SK-N-SH (cell line): Measurements from ENCODE around the gene ARHGAP44. TPM values are rescaled to one million over a fixed set of nuclear protein-coding genes. Genes with fewer than 3 reads are reported as not detected.

Source experiments
- CTCF ChIA-PET: fragments of 300-600, 350-600 bp; formaldehyde crosslinking; extraction: SDS; loops from one replicate; lab custom pipeline; 2021; lab: Yijun Ruan, JAX
- POLR2A ChIA-PET: fragments of 350-600 bp; sonication (Branson Sonifier 250); formaldehyde crosslinking; extraction: SDS; loops from one replicate; lab custom pipeline; 2020; ENCODE audit warnings: antibody characterized with exemption, inconsistent platforms; lab: Yijun Ruan, JAX
- DNase-seq: peaks from one replicate; pipeline ENCODE4 v3.0.0; 2012
- H2AFZ ChIP-seq: fragments of 200-600 bp; sonication (generic); 2 replicates; pipeline ENCODE4 v1.8.1; 2016; ENCODE audit warnings: antibody characterized with exemption, mild to moderate bottlenecking, low read depth
- H3F3A ChIP-seq: fragments of 200-600 bp; sonication (generic); replicated peaks from 2 replicates; pipeline ENCODE3; 2016; ENCODE audit warnings: antibody characterized with exemption, mild to moderate bottlenecking; ENCODE audit not compliant: insufficient read depth
- H3K27ac ChIP-seq, 2 experiments: fragments of 200-500 bp in 1 of 2; fragments of 200-600 bp in 1 of 2; sonication (Bioruptor generic) in 1 of 2; sonication (generic), shearing (Covaris generic) in 1 of 2; 2 replicates each; pipeline versions ENCODE4 v1.5.1 to v1.6.1; 2014 to 2016; ENCODE audit warnings: low read depth in 2 of 2, inconsistent platforms in 1 of 2, low read length in 1 of 2, mild to moderate bottlenecking in 1 of 2, mixed read lengths in 1 of 2
- H3K27me3 ChIP-seq: fragments of 200-600 bp; sonication (generic), shearing (Covaris generic); 2 replicates; pipeline ENCODE4 v1.6.1; 2016; ENCODE audit warnings: mixed run types; ENCODE audit not compliant: insufficient read depth
- H3K36me3 ChIP-seq, 2 experiments: fragments of 200-500 bp in 1 of 2; fragments of 200-600 bp in 1 of 2; sonication (Bioruptor generic) in 1 of 2; sonication (generic) in 1 of 2; replicated peaks in 1 of 2; 2 replicates each; pipeline versions ENCODE3 to v1.5.1; 2014 to 2016; ENCODE audit warnings: low read length in 1 of 2, mild to moderate bottlenecking in 1 of 2; ENCODE audit not compliant: insufficient read depth in 2 of 2, control insufficient read depth in 1 of 2
- H3K4me1 ChIP-seq, 2 experiments: fragments of 200-500 bp in 1 of 2; fragments of 200-600 bp in 1 of 2; sonication (Bioruptor generic) in 1 of 2; sonication (generic), shearing (Covaris generic) in 1 of 2; 2 replicates each; pipeline versions ENCODE4 v1.5.1 to v1.6.1; 2014 to 2016; ENCODE audit warnings: low read depth in 1 of 2, low read length in 1 of 2, mixed run types in 1 of 2; ENCODE audit not compliant: insufficient read depth in 2 of 2, control insufficient read depth in 1 of 2
- H3K4me2 ChIP-seq: fragments of 200-600 bp; sonication (generic), shearing (Covaris generic); 2 replicates; pipeline ENCODE4 v1.6.1; 2017; ENCODE audit warnings: mixed run types
- H3K4me3 ChIP-seq, 2 experiments: fragments of 200-500 bp in 1 of 2; fragments of 200-600 bp in 1 of 2; sonication (Bioruptor generic) in 1 of 2; sonication (generic), shearing (Covaris generic) in 1 of 2; 2 replicates each; pipeline versions ENCODE4 v1.5.1 to v1.8.1; 2014 to 2016; ENCODE audit warnings: low read depth in 2 of 2, inconsistent platforms in 1 of 2, low read length in 1 of 2, mild to moderate bottlenecking in 1 of 2, mixed read lengths in 1 of 2, moderate library complexity in 1 of 2
- H3K79me2 ChIP-seq: fragments of 200-600 bp; sonication (generic); 2 replicates; pipeline ENCODE4 v1.8.1; 2017; ENCODE audit warnings: mild to moderate bottlenecking; ENCODE audit not compliant: insufficient read depth
- H3K9ac ChIP-seq: fragments of 200-600 bp; sonication (generic); 2 replicates; pipeline ENCODE4 v1.6.1; 2017; ENCODE audit warnings: mixed run types
- H3K9me2 ChIP-seq: fragments of 200-600 bp; sonication (generic); 2 replicates; pipeline ENCODE4 v1.6.1; 2017; ENCODE audit warnings: mixed run types
- H3K9me3 ChIP-seq: fragments of 200-600 bp; sonication (generic); 2 replicates; pipeline ENCODE4 v1.6.1; 2017; ENCODE audit warnings: mixed run types, mild to moderate bottlenecking, moderate library complexity
- H4K20me1 ChIP-seq: fragments of 200-600 bp; sonication (generic); 2 replicates; pipeline ENCODE4 v1.6.1; 2017; ENCODE audit warnings: mild to moderate bottlenecking, mixed run types; ENCODE audit not compliant: insufficient read depth
- ELF1 ChIP-seq: IDR thresholded peaks from 2 replicates; pipeline ENCODE4 v1.4.0; 2012
- EP300 ChIP-seq, 2 experiments: IDR thresholded peaks; 2 replicates each; pipeline versions ENCODE4 v1.4.0 to v1.6.1; 2012; ENCODE audit warnings: borderline replicate concordance in 1 of 2, low read depth in 1 of 2, low read length in 1 of 2
- FOXM1 ChIP-seq: IDR thresholded peaks from 2 replicates; pipeline ENCODE4 v1.4.0; 2012; ENCODE audit warnings: low read depth, mild to moderate bottlenecking
- GABPA ChIP-seq: IDR thresholded peaks from 2 replicates; pipeline ENCODE4 v1.4.0; 2012; ENCODE audit warnings: low read depth, mild to moderate bottlenecking
- JUND ChIP-seq: IDR thresholded peaks from 2 replicates; pipeline ENCODE4 v1.4.0; 2012
- MEF2A ChIP-seq: IDR thresholded peaks from 2 replicates; pipeline ENCODE4 v1.4.0; 2012; ENCODE audit warnings: low read depth, borderline replicate concordance
- MXI1 ChIP-seq: IDR thresholded peaks from 2 replicates; pipeline ENCODE4 v1.6.1; 2012; ENCODE audit warnings: mild to moderate bottlenecking, low read depth, low read length, improper control_type of control experiment
- NRF1 ChIP-seq: IDR thresholded peaks from 2 replicates; pipeline ENCODE4 v1.6.1; 2012; ENCODE audit warnings: low read depth, mild to moderate bottlenecking, low read length
- RAD21 ChIP-seq: IDR thresholded peaks from 2 replicates; pipeline ENCODE4 v1.6.1; 2012; ENCODE audit warnings: mild to moderate bottlenecking, low read length
- REST ChIP-seq: IDR thresholded peaks from 2 replicates; pipeline ENCODE4 v1.6.1; 2012; ENCODE audit warnings: mild to moderate bottlenecking, low read depth, low read length, moderate library complexity
- RXRA ChIP-seq: IDR thresholded peaks from 2 replicates; pipeline ENCODE4 v1.4.0; 2012; ENCODE audit warnings: low read depth, mild to moderate bottlenecking, borderline replicate concordance
- SMC3 ChIP-seq: IDR thresholded peaks from 2 replicates; pipeline ENCODE4 v1.6.1; 2012; ENCODE audit warnings: low read depth, low read length, improper control_type of control experiment
- TAF1 ChIP-seq: IDR thresholded peaks from 2 replicates; pipeline ENCODE4 v1.6.1; 2012; ENCODE audit warnings: low read depth, mild to moderate bottlenecking, low read length, moderate library complexity, borderline replicate concordance
- TCF12 ChIP-seq: IDR thresholded peaks from 2 replicates; pipeline ENCODE4 v1.4.0; 2012
- YY1 ChIP-seq: IDR thresholded peaks from 2 replicates; pipeline ENCODE4 v1.4.0; 2012; ENCODE audit warnings: low read depth, mild to moderate bottlenecking
- WGBS: methylation state at CpG from one replicate; pipeline ENCODE4 v1.1.6; 2017; ENCODE audit warnings: low lambda C conversion rate; 5-methylcytosine and 5-hydroxymethylcytosine counted together
- polyA plus RNA-seq, 3 experiments: library from polyadenylated mRNA; depleted of rRNA; stranded (reverse); fragments of >200 nt; gene quantifications; 2 replicates each; pipeline ENCODE4 v1.2.3, GENCODE V29; 2012
- TF ChIP-seq, protein P1 (sequence below): fragments of 150-350 bp; IDR thresholded peaks from 2 replicates; pipeline ENCODE4 v1.6.1; 2016; ENCODE audit warnings: mild to moderate bottlenecking, low read depth, low read length
- TF ChIP-seq, protein P2 (sequence below): IDR thresholded peaks from 2 replicates; pipeline ENCODE4; 2012

ARHGAP44 gene
- polyA plus RNA-seq, 1 of the 3 experiments (the other 2 are of a cell fraction), result 0.28 TPM

GRCh38 chr17:13005530-13005929, 216.2 kb downstream of the ARHGAP44 start:
- 88% methylated on average over 5 of the region's 6 CpGs for WGBS
- POLR2A ChIA-PET, result no interaction called here
- Histone ChIP-seq H3K9me2 (no peaks in the 10 kb centered on the region), H4K20me1 (no peaks in the 10 kb centered on the region; the same call in 1 of the 2 replicates), H3K9me3 (no peaks in the 10 kb centered on the region), H3K4me1 (no peaks in the 10 kb centered on the region), H3K27ac (no peak overlapping the region), H3K27me3 (no peaks in the 10 kb centered on the region), H3K4me2 (no peak overlapping the region), H2AFZ (no peak overlapping the region), H3K79me2 (no peaks in the 10 kb centered on the region), H3K4me3 (no peak overlapping the region), H3K9ac (no peak overlapping the region), H3F3A (no peaks in the 10 kb centered on the region), H3K36me3 (peaks cover 40 to 64% of the 10 kb centered on the region in 2 experiments)
- TF ChIP-seq REST (no peak), TAF1 (no peak), SMC3 (no peak), RAD21 (no peak), EP300 (IDR thresholded peaks at IDR 0.05; ENCODE audit: borderline replicate concordance in 1 of 2, low read depth in 1 of 2, low read length in 1 of 2) (no peak), MEF2A (no peak), RXRA (no peak), MXI1 (no peak), YY1 (no peak), GABPA (no peak), NRF1 (no peak), FOXM1 (no peak)
- TF ChIP-seq, protein P1, sequence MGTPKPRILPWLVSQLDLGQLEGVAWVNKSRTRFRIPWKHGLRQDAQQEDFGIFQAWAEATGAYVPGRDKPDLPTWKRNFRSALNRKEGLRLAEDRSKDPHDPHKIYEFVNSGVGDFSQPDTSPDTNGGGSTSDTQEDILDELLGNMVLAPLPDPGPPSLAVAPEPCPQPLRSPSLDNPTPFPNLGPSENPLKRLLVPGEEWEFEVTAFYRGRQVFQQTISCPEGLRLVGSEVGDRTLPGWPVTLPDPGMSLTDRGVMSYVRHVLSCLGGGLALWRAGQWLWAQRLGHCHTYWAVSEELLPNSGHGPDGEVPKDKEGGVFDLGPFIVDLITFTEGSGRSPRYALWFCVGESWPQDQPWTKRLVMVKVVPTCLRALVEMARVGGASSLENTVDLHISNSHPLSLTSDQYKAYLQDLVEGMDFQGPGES, result no peak
- CTCF ChIA-PET, result interaction anchor here (1.5 to 4.8 kb wide), 4 partner anchors 11 to 25 kb away, joined by 3 to 37 read pairs (median 12); no protein-coding TSS in a partner anchor
- no peak for DNase-seq

GRCh38 chr17:13008461-13008860, 219.2 kb downstream of the ARHGAP44 start:
- no peak overlapping the region for H3K4me2 ChIP-seq
- 93% methylated on average over 8 of the region's 8 CpGs for WGBS
- H2AFZ ChIP-seq, result no peak overlapping the region
- H4K20me1 ChIP-seq, result no peaks in the 10 kb centered on the region
- H3K27ac ChIP-seq, result no peak overlapping the region
- no peaks in the 10 kb centered on the region for H3K9me2 ChIP-seq
- no peak overlapping the region for H3K9ac ChIP-seq
- H3K4me3 ChIP-seq, result no peak overlapping the region
- ChIA-PET CTCF (interaction anchor here (1.0 to 1.7 kb wide), 3 partner anchors 10 to 463 kb away, joined by 3 to 8 read pairs (median 7); partner anchors contain the start of gene ELAC2), POLR2A (no interaction called here)
- no peak for DNase-seq
- H3K36me3 ChIP-seq, result peaks cover 44 to 67% of the 10 kb centered on the region in 2 experiments
- H3K27me3 ChIP-seq, result no peaks in the 10 kb centered on the region
- H3K9me3 ChIP-seq, result no peaks in the 10 kb centered on the region
- H3F3A ChIP-seq, result no peaks in the 10 kb centered on the region
- no peaks in the 10 kb centered on the region for H3K79me2 ChIP-seq
- H3K4me1 ChIP-seq, result no peaks in the 10 kb centered on the region
- no peak for TF ChIP-seq ELF1
- TF ChIP-seq JUND, result no peak
- TF ChIP-seq RAD21, result no peak
- TF ChIP-seq, protein P2, sequence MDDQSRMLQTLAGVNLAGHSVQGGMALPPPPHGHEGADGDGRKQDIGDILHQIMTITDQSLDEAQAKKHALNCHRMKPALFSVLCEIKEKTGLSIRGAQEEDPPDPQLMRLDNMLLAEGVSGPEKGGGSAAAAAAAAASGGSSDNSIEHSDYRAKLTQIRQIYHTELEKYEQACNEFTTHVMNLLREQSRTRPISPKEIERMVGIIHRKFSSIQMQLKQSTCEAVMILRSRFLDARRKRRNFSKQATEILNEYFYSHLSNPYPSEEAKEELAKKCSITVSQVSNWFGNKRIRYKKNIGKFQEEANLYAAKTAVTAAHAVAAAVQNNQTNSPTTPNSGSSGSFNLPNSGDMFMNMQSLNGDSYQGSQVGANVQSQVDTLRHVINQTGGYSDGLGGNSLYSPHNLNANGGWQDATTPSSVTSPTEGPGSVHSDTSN, result no peak
- no peak for TF ChIP-seq REST
- TF ChIP-seq TCF12, result no peak
- TF ChIP-seq YY1, result no peak
